ENCODE measurements around the gene KLHL17.
"Not testable (repeated sequence)": the region's sequence is repeated elsewhere in the genome, so short reads cannot be mapped to it uniquely, and the experiment has no call there.

The KLHL17 gene

GRCh38 chr1:1001057-1001783 is 40.8 kb downstream of the KLHL17 start:
- no peak for DNase-seq (ENCODE audit: low spot score)

GRCh38 chr1:1003618-1004419 is 43.4 kb downstream of the KLHL17 start:
- no peak for DNase-seq (ENCODE audit: low spot score)

- no peak for DNase-seq (ENCODE audit: low spot score)
These were observed 44.0 kb downstream of the KLHL17 start for GRCh38 chr1:1004420-1004779.

GRCh38 chr1:1004780-1005697 is 44.7 kb downstream of the KLHL17 start:
- DNase-seq (ENCODE audit: low spot score) = no peak

GRCh38 chr1:1005774-1006304 is 45.5 kb downstream of the KLHL17 start:
- no peak for DNase-seq (ENCODE audit: low spot score)

GRCh38 chr1:1006305-1007159 is 46.1 kb downstream of the KLHL17 start:
- no peak for DNase-seq (ENCODE audit: low spot score)

GRCh38 chr1:1010131-1010530 is 49.7 kb downstream of the KLHL17 start:
- not testable (repeated sequence) for DNase-seq (ENCODE audit: low spot score)

- DNase-seq (ENCODE audit: low spot score) = no peak
These were observed 51.1 kb downstream of the KLHL17 start for GRCh38 chr1:1011396-1011949.

- not testable (repeated sequence) for DNase-seq (ENCODE audit: low spot score)
These were observed 52.3 kb downstream of the KLHL17 start for GRCh38 chr1:1012736-1013104.

GRCh38 chr1:1013105-1013921 is 52.9 kb downstream of the KLHL17 start, which contains the start of gene ISG15:
TSS of gene ISG15 (plus strand) at chr1:1013497. CDS start at chr1:1013574, 77 bp downstream.
- DNase-seq (ENCODE audit: low spot score) = peak; percentile 89

- no peak for DNase-seq (ENCODE audit: low spot score)
These were observed 53.7 kb downstream of the KLHL17 start for GRCh38 chr1:1013922-1014648.

GRCh38 chr1:1014799-1015681 is 54.7 kb downstream of the KLHL17 start:
- no peak for DNase-seq (ENCODE audit: low spot score)
